GM12872 (cell line): ENCODE results near the gene SF3A2.

Experiments used
- CTCF ChIP-seq: IDR thresholded peaks from 3 replicates; pipeline ENCODE4 v1.5.1; 2011; ENCODE audit warnings: low read depth, mild to moderate bottlenecking, low read length, moderate library complexity; ENCODE audit not compliant: insufficient read depth

Gene SF3A2

GRCh38 chr19:2224754-2225349 lies 11.8 kb upstream of the SF3A2 start:
- no peak for TF ChIP-seq CTCF

GRCh38 chr19:2225415-2226050 lies 11.1 kb upstream of the SF3A2 start:
- TF ChIP-seq CTCF = no peak

- TF ChIP-seq CTCF = no peak
Measured at GRCh38 chr19:2226051-2226839, 10.4 kb upstream of the SF3A2 start.

GRCh38 chr19:2226840-2227360 lies 9.7 kb upstream of the SF3A2 start:
- no peak for TF ChIP-seq CTCF

- peak; percentile 39 for TF ChIP-seq CTCF
Measured at GRCh38 chr19:2227415-2228156, 9.0 kb upstream of the SF3A2 start.

GRCh38 chr19:2228157-2229030 lies 8.2 kb upstream of the SF3A2 start:
- no peak for TF ChIP-seq CTCF
